GM23338 (cell line): ENCODE data around the gene SLC45A3. TPM values are rescaled to one million over a fixed set of nuclear protein-coding genes. Genes with fewer than 3 reads are reported as not detected.

Experiments used
- ATAC-seq: fragments of 200-7000 bp; cut with Tn5 transposase; 3 replicates; pipeline ENCODE4 v1.9.1; 2020
- DNase-seq: peaks from one replicate; pipeline ENCODE4 v3.0.0-alpha.2; 2015; ENCODE audit warnings: low spot score
- H2AFZ ChIP-seq: fragments of 200-600 bp; sonication (generic); 2 replicates; pipeline ENCODE4 v1.8.0; 2016; ENCODE audit warnings: antibody characterized with exemption, mild to moderate bottlenecking, moderate library complexity
- H3F3A ChIP-seq: fragments of 200-600 bp; sonication (generic); replicated peaks from 2 replicates; pipeline ENCODE4 v1.8.0; 2017; ENCODE audit warnings: antibody characterized with exemption, mixed run types, low read depth
- H3K27ac ChIP-seq: fragments of 200-600 bp; sonication (generic); 2 replicates; pipeline ENCODE4 v1.6.1; 2016; ENCODE audit warnings: low read depth
- H3K27me3 ChIP-seq: fragments of 200-600 bp; sonication (generic); 2 replicates; pipeline ENCODE4 v1.8.0; 2016; ENCODE audit warnings: mild to moderate bottlenecking, mixed run types, moderate library complexity; ENCODE audit not compliant: insufficient read depth
- H3K36me3 ChIP-seq: fragments of 200-600 bp; sonication (generic); 2 replicates; pipeline ENCODE4 v1.8.0; 2016; ENCODE audit warnings: mild to moderate bottlenecking; ENCODE audit not compliant: insufficient read depth
- H3K4me1 ChIP-seq: fragments of 200-600 bp; sonication (generic); 2 replicates; pipeline ENCODE4 v1.8.0; 2016; ENCODE audit warnings: mild to moderate bottlenecking, moderate library complexity; ENCODE audit not compliant: insufficient read depth
- H3K4me2 ChIP-seq: fragments of 200-600 bp; sonication (generic); 2 replicates; pipeline ENCODE4 v1.7.1; 2017; ENCODE audit warnings: mixed run types
- H3K4me3 ChIP-seq: fragments of 200-600 bp; sonication (generic); 2 replicates; pipeline ENCODE4 v1.6.1; 2016; ENCODE audit warnings: mixed run types
- H3K79me2 ChIP-seq: fragments of 200-600 bp; sonication (generic); replicated peaks from 2 replicates; pipeline ENCODE4 v1.8.0; 2017; ENCODE audit warnings: mild to moderate bottlenecking; ENCODE audit not compliant: insufficient read depth
- H3K9me2 ChIP-seq: fragments of 200-600 bp; sonication (generic); 2 replicates; pipeline ENCODE4 v1.8.0; 2017; ENCODE audit not compliant: insufficient read depth
- H4K20me1 ChIP-seq: fragments of 200-600 bp; sonication (generic); replicated peaks from 2 replicates; pipeline ENCODE4 v1.8.0; 2017; ENCODE audit warnings: mild to moderate bottlenecking; ENCODE audit not compliant: insufficient read depth
- H3K27ac Mint-ChIP-seq: 2 replicates; pipeline ENCODE4 v1.8.0; 2020; ENCODE audit warnings: inconsistent platforms, mild to moderate bottlenecking, moderate library complexity, mixed read lengths
- H3K27me3 Mint-ChIP-seq: 3 replicates; pipeline ENCODE4 v1.8.0; 2022; ENCODE audit warnings: low read depth, mild to moderate bottlenecking, moderate library complexity, mixed read lengths, inconsistent platforms; ENCODE audit not compliant: insufficient read depth, poor library complexity
- H3K36me3 Mint-ChIP-seq: 3 replicates; pipeline ENCODE4 v1.8.0; 2021; ENCODE audit warnings: low read depth, mild to moderate bottlenecking, inconsistent platforms, moderate library complexity, mixed read lengths
- H3K4me1 Mint-ChIP-seq: 3 replicates; pipeline ENCODE4 v1.8.0; 2020; ENCODE audit warnings: mild to moderate bottlenecking, inconsistent platforms, mixed read lengths
- H3K4me3 Mint-ChIP-seq: 3 replicates; pipeline ENCODE4 v1.8.0; 2021; ENCODE audit warnings: moderate library complexity, mild to moderate bottlenecking, inconsistent platforms, mixed read lengths
- H3K9me3 Mint-ChIP-seq: 3 replicates; pipeline ENCODE4 v1.8.0; 2020; ENCODE audit warnings: moderate library complexity, mild to moderate bottlenecking, inconsistent platforms, mixed read lengths
- CREB1 ChIP-seq: fragments of 250-450 bp; sonication (Bioruptor Pico); IDR thresholded peaks from 2 replicates; pipeline ENCODE4 v1.5.0; 2020; ENCODE audit warnings: low read depth, mild to moderate bottlenecking, moderate library complexity
- ETS1 ChIP-seq: IDR thresholded peaks from 2 replicates; pipeline ENCODE4 v1.6.1; 2016; ENCODE audit warnings: antibody characterized with exemption
- EZH2 ChIP-seq: fragments of 200-600 bp; sonication (generic); IDR thresholded peaks from one replicate; pipeline ENCODE4 v1.8.0; 2017; ENCODE audit warnings: antibody characterized with exemption, mild to moderate bottlenecking, low read depth; ENCODE audit not compliant: unreplicated experiment
- EZH2phosphoT487 ChIP-seq: fragments of 200-600 bp; sonication (generic); IDR thresholded peaks from one replicate; pipeline ENCODE4 v1.8.1; 2018; ENCODE audit warnings: antibody characterized with exemption; ENCODE audit not compliant: unreplicated experiment
- JUNB ChIP-seq: IDR thresholded peaks from one replicate; pipeline ENCODE4 v1.6.1; 2016; ENCODE audit warnings: antibody characterized with exemption; ENCODE audit not compliant: unreplicated experiment
- NANOG ChIP-seq: IDR thresholded peaks from 2 replicates; pipeline ENCODE4 v1.6.1; 2016; ENCODE audit warnings: antibody characterized with exemption, borderline replicate concordance
- POLR2AphosphoS5 ChIP-seq: IDR thresholded peaks from 2 replicates; pipeline ENCODE4 v1.6.1; 2016; ENCODE audit warnings: antibody characterized with exemption, low read depth
- STAT1 ChIP-seq: IDR thresholded peaks from one replicate; pipeline ENCODE4 v1.6.1; 2016; ENCODE audit warnings: antibody characterized with exemption; ENCODE audit not compliant: unreplicated experiment
- ZNF114 ChIP-seq: fragments of 250-450 bp; sonication (Bioruptor Pico); IDR thresholded peaks from 2 replicates; pipeline ENCODE4 v1.5.0; 2020; ENCODE audit warnings: mild to moderate bottlenecking, moderate library complexity
- ZNF331 ChIP-seq: fragments of 250-450 bp; sonication (Bioruptor Pico); IDR thresholded peaks from 2 replicates; pipeline ENCODE4 v1.5.0; 2020; ENCODE audit warnings: low read depth, mild to moderate bottlenecking, moderate library complexity
- polyA plus RNA-seq: library from polyadenylated mRNA; unstranded; fragments of >200 nt; fragmentation: Nextera tagmentation; extraction: Ambion mirVana; gene quantifications from 2 replicates; pipeline ENCODE4 v1.2.1, GENCODE V29; 2016
- total RNA-seq: library from RNA; depleted of rRNA; stranded (reverse); fragments of >200 nt; shearing (Covaris generic); gene quantifications from 2 replicates; pipeline ENCODE4 v1.2.3, GENCODE V29; 2014
- TF ChIP-seq, protein P1 (sequence below), 2 experiments: fragments of 200-600 bp in 1 of 2; sonication (generic) in 1 of 2; conservative IDR thresholded peaks; 2 replicates each; pipeline versions ENCODE4 v1.5.1 to v1.6.1; 2016 to 2017; ENCODE audit warnings: antibody characterized with exemption in 2 of 2, low read depth in 2 of 2, mild to moderate bottlenecking in 2 of 2, moderate library complexity in 1 of 2
- TF ChIP-seq, protein P2 (sequence below): IDR thresholded peaks from one replicate; pipeline ENCODE4 v1.6.1; 2018; ENCODE audit warnings: antibody characterized with exemption; ENCODE audit not compliant: unreplicated experiment
- TF ChIP-seq, protein P3 (sequence below): fragments of 250-450 bp; sonication (Bioruptor Pico); IDR thresholded peaks from 2 replicates; pipeline ENCODE4 v1.5.0; 2020; ENCODE audit warnings: mild to moderate bottlenecking, moderate library complexity

SLC45A3 gene
- total and polyA plus RNA-seq, 2 experiments from 2014 or later: 4.7 to 16.0 TPM

GRCh38 chr1:205719015-205719414 lies 38.7 kb upstream of the SLC45A3 start:
- Mint-ChIP-seq H3K27me3 (peaks cover 2% of the 10 kb centered on the region), H3K4me1 (peaks cover 28% of the 10 kb centered on the region), H3K9me3 (no peaks in the 10 kb centered on the region), H3K27ac (no peak overlapping the region), H3K36me3 (peaks cover 81% of the 10 kb centered on the region), H3K4me3 (no peak overlapping the region)
- Histone ChIP-seq H3F3A (peaks cover 19% of the 10 kb centered on the region; the same call in 1 of the 2 replicates), H3K4me2 (no peak overlapping the region), H3K27me3 (no peaks in the 10 kb centered on the region), H3K4me1 (peaks cover 30% of the 10 kb centered on the region), H3K9me2 (no peaks in the 10 kb centered on the region), H3K27ac (no peak overlapping the region), H4K20me1 (peaks cover under 1% of the 10 kb centered on the region), H3K36me3 (peaks cover 57% of the 10 kb centered on the region), H2AFZ (no peak overlapping the region), H3K79me2 (peaks cover under 1% of the 10 kb centered on the region; the same call in 1 of the 2 replicates), H3K4me3 (no peak overlapping the region)
- no peak for DNase-seq
- TF ChIP-seq EZH2phosphoT487 (no peak), NANOG (no peak), ZNF331 (no peak), CREB1 (no peak), STAT1 (no peak), ZNF114 (CRISPR knock-in tag) (no peak), JUNB (no peak), EZH2 (no peak), POLR2AphosphoS5 (no peak), ETS1 (no peak)
- TF ChIP-seq, protein P1, sequence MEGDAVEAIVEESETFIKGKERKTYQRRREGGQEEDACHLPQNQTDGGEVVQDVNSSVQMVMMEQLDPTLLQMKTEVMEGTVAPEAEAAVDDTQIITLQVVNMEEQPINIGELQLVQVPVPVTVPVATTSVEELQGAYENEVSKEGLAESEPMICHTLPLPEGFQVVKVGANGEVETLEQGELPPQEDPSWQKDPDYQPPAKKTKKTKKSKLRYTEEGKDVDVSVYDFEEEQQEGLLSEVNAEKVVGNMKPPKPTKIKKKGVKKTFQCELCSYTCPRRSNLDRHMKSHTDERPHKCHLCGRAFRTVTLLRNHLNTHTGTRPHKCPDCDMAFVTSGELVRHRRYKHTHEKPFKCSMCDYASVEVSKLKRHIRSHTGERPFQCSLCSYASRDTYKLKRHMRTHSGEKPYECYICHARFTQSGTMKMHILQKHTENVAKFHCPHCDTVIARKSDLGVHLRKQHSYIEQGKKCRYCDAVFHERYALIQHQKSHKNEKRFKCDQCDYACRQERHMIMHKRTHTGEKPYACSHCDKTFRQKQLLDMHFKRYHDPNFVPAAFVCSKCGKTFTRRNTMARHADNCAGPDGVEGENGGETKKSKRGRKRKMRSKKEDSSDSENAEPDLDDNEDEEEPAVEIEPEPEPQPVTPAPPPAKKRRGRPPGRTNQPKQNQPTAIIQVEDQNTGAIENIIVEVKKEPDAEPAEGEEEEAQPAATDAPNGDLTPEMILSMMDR (conservative IDR thresholded peaks at IDR 0.05; ENCODE audit: low read depth in 2 of 2): no peak
- TF ChIP-seq, protein P2, sequence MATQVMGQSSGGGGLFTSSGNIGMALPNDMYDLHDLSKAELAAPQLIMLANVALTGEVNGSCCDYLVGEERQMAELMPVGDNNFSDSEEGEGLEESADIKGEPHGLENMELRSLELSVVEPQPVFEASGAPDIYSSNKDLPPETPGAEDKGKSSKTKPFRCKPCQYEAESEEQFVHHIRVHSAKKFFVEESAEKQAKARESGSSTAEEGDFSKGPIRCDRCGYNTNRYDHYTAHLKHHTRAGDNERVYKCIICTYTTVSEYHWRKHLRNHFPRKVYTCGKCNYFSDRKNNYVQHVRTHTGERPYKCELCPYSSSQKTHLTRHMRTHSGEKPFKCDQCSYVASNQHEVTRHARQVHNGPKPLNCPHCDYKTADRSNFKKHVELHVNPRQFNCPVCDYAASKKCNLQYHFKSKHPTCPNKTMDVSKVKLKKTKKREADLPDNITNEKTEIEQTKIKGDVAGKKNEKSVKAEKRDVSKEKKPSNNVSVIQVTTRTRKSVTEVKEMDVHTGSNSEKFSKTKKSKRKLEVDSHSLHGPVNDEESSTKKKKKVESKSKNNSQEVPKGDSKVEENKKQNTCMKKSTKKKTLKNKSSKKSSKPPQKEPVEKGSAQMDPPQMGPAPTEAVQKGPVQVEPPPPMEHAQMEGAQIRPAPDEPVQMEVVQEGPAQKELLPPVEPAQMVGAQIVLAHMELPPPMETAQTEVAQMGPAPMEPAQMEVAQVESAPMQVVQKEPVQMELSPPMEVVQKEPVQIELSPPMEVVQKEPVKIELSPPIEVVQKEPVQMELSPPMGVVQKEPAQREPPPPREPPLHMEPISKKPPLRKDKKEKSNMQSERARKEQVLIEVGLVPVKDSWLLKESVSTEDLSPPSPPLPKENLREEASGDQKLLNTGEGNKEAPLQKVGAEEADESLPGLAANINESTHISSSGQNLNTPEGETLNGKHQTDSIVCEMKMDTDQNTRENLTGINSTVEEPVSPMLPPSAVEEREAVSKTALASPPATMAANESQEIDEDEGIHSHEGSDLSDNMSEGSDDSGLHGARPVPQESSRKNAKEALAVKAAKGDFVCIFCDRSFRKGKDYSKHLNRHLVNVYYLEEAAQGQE: no peak
- TF ChIP-seq, protein P3, sequence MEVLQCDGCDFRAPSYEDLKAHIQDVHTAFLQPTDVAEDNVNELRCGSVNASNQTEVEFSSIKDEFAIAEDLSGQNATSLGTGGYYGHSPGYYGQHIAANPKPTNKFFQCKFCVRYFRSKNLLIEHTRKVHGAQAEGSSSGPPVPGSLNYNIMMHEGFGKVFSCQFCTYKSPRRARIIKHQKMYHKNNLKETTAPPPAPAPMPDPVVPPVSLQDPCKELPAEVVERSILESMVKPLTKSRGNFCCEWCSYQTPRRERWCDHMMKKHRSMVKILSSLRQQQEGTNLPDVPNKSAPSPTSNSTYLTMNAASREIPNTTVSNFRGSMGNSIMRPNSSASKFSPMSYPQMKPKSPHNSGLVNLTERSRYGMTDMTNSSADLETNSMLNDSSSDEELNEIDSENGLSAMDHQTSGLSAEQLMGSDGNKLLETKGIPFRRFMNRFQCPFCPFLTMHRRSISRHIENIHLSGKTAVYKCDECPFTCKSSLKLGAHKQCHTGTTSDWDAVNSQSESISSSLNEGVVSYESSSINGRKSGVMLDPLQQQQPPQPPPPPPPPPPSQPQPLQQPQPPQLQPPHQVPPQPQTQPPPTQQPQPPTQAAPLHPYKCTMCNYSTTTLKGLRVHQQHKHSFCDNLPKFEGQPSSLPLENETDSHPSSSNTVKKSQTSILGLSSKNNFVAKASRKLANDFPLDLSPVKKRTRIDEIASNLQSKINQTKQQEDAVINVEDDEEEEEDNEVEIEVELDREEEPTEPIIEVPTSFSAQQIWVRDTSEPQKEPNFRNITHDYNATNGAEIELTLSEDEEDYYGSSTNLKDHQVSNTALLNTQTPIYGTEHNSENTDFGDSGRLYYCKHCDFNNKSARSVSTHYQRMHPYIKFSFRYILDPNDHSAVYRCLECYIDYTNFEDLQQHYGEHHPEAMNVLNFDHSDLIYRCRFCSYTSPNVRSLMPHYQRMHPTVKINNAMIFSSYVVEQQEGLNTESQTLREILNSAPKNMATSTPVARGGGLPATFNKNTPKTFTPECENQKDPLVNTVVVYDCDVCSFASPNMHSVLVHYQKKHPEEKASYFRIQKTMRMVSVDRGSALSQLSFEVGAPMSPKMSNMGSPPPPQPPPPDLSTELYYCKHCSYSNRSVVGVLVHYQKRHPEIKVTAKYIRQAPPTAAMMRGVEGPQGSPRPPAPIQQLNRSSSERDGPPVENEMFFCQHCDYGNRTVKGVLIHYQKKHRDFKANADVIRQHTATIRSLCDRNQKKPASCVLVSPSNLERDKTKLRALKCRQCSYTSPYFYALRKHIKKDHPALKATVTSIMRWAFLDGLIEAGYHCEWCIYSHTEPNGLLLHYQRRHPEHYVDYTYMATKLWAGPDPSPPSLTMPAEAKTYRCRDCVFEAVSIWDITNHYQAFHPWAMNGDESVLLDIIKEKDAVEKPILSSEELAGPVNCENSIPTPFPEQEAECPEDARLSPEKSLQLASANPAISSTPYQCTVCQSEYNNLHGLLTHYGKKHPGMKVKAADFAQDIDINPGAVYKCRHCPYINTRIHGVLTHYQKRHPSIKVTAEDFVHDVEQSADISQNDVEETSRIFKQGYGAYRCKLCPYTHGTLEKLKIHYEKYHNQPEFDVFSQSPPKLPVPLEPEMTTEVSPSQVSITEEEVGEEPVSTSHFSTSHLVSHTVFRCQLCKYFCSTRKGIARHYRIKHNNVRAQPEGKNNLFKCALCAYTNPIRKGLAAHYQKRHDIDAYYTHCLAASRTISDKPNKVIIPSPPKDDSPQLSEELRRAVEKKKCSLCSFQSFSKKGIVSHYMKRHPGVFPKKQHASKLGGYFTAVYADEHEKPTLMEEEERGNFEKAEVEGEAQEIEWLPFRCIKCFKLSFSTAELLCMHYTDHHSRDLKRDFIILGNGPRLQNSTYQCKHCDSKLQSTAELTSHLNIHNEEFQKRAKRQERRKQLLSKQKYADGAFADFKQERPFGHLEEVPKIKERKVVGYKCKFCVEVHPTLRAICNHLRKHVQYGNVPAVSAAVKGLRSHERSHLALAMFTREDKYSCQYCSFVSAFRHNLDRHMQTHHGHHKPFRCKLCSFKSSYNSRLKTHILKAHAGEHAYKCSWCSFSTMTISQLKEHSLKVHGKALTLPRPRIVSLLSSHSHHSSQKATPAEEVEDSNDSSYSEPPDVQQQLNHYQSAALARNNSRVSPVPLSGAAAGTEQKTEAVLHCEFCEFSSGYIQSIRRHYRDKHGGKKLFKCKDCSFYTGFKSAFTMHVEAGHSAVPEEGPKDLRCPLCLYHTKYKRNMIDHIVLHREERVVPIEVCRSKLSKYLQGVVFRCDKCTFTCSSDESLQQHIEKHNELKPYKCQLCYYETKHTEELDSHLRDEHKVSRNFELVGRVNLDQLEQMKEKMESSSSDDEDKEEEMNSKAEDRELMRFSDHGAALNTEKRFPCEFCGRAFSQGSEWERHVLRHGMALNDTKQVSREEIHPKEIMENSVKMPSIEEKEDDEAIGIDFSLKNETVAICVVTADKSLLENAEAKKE: no peak
- ATAC-seq: no peak
